ENCODE measurements around the gene FBXL5. TPM values are rescaled to one million over a fixed set of nuclear protein-coding genes. Genes with fewer than 3 reads are reported as not detected.
A peak's percentile ranks its signal among the peaks of the same experiment; 100 is the strongest.

The FBXL5 gene
- total and polyA plus RNA-seq, 2 donors (not counting 1 experiment from before 2014, with no cell fraction given), result 21.2 to 41.0 TPM

DNA sequence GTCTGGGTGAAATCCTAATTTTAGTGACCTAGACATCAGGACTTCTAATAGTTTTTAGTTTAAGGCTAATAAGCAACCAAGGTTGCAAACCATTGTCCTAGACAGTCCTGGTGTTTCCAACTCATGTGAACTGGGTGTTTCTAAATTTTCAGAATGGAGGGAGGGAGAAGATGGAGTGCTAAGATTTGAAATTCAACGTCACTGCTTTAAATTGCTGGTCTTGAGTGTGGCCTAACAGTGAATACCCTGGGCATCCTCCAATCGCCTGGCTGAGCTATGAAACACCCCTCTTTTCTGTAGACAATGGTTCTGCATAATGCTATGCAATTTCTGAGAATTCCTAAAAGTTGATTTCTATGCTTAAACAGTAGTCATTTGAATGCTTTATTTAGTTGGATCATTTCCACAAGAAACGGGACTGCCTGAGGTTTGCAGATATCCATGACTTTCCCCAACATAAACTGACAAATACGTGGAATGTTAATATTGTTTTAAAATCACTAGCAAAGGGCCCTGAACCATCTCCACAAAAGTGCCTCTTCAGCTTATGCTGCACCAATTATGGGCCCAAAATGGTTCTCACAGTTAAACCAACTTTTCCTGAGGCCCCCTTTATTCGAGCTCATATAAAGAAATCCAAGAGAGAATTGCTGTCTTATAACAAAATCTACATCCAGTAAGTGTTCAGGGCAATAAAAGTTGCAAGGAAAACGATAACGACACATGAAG is 1.1 kb downstream of the FBXL5 start:
- POLR2A ChIA-PET, result interaction anchor here (0.6 to 1.6 kb wide), 2 partner anchors 22 to 650 kb away, joined by 4 to 15 read pairs; no protein-coding TSS in a partner anchor

More for the DNA sequence above, 1.1 kb downstream of the FBXL5 start:
- intact Hi-C loops (cut with micrococcal nuclease), result loop anchor here (2.0 to 10.0 kb wide), 5 partner anchors 121 to 571 kb away; partner anchors contain the start of genes CD38 and TAPT1
- Mint-ChIP-seq H3K27ac (peak overlapping the region; percentile 97), H3K4me1 (peaks cover 49% of the 10 kb centered on the region), H3K9me3 (ENCODE audit: insufficient read depth) (no peaks in the 10 kb centered on the region), H3K27me3 (no peaks in the 10 kb centered on the region), H3K4me3 (peak overlapping the region; percentile 97)
- no peaks in the 10 kb centered on the region for H3K36me3 ChIP-seq (replicated peaks in 1 of 2; ENCODE audit: control extremely low read depth in 1 of 2, control insufficient read depth in 1 of 2, extremely low read depth in 1 of 2, insufficient read depth in 2 of 2, low read length in 1 of 2)
- peaks cover 64% of the 10 kb centered on the region for H3K79me2 ChIP-seq (ENCODE audit: control insufficient read depth, insufficient read depth, low read length)
- peak overlapping the region in 1 of 2 donors; percentile 97 for H3K27ac ChIP-seq (ENCODE audit: low read length in 2 of 2)
- H3K4me2 ChIP-seq (replicated peaks; ENCODE audit: low read depth, low read length, poor library complexity, severe bottlenecking), result peak overlapping the region; percentile 87
- TF ChIP-seq CTCF (IDR thresholded peaks at IDR 0.05) (no peak), EZH2 (IDR thresholded peaks at IDR 0.05; ENCODE audit: borderline replicate concordance, insufficient read depth, low read depth, low read length, poor library complexity, severe bottlenecking) (no peak)
- CTCF ChIA-PET, result interaction anchor here (0.8 to 2.2 kb wide), 3 partner anchors 11 to 28 kb away, joined by 3 to 9 read pairs (median 4); partner anchors contain the start of gene FAM200B
- peak overlapping the region; percentile 95 for H3K9ac ChIP-seq (ENCODE audit: low read length)
- 0% methylated on average over 2 of the region's 7 CpGs for WGBS (ENCODE audit: insufficient coverage)
- ATAC-seq (ENCODE audit: low read depth) (no peak), DNase-seq (peak; percentile 12)
- H3K27me3 ChIP-seq (replicated peaks in 1 of 4; ENCODE audit: control extremely low read depth in 1 of 4, control insufficient read depth in 3 of 4, insufficient read depth in 4 of 4, low read length in 3 of 4), result no peaks in the 10 kb centered on the region
- peaks cover 32 to 47% of the 10 kb centered on the region in 2 donors for H3K4me1 ChIP-seq (ENCODE audit: control insufficient read depth in 2 of 2, insufficient read depth in 2 of 2, low read length in 2 of 2)
- no peaks in the 10 kb centered on the region for H3K9me3 ChIP-seq (ENCODE audit: control extremely low read depth in 1 of 3, control insufficient read depth in 2 of 3, insufficient read depth in 1 of 3, low read length in 2 of 3)
- peaks cover 38% of the 10 kb centered on the region for H4K20me1 ChIP-seq (ENCODE audit: control insufficient read depth, insufficient read depth, low read length, poor library complexity, severe bottlenecking)
- peak overlapping the region; percentile 100 for H2AFZ ChIP-seq (ENCODE audit: insufficient read depth, low read depth, low read length, poor library complexity, severe bottlenecking)
- H3K4me3 ChIP-seq (ENCODE audit: control extremely low read depth in 1 of 5, extremely low read depth in 1 of 5, insufficient read depth in 1 of 5, low read depth in 2 of 5, low read length in 4 of 5), result peak overlapping the region; percentile 46 to 87 (median 79)
